Measurements from ENCODE around the gene BSG. TPM values are rescaled to one million over a fixed set of nuclear protein-coding genes. Genes with fewer than 3 reads are reported as not detected.

Gene BSG
- total RNA-seq, 1 experiment from 2014 or later, result 758 TPM

- Mint-ChIP-seq H3K27me3 (ENCODE audit: low read depth) (no peaks in the 10 kb centered on the region), H3K36me3 (peaks cover 11% of the 10 kb centered on the region), H3K4me1 (peaks cover 7% of the 10 kb centered on the region), H3K27ac (no peak overlapping the region), H3K9me3 (no peaks in the 10 kb centered on the region), H3K4me3 (no peak overlapping the region)
- POLR2A ChIA-PET, result no interaction called here
- TF ChIP-seq EMX1 (CRISPR knock-in tag; IDR thresholded peaks at IDR 0.05), result no peak
- CTCF ChIA-PET, result no interaction called here
- DNase-seq (ENCODE audit: low spot score) (no peak), ATAC-seq (no peak)
Measured at GRCh38 chr19:539429-540030, 32.9 kb upstream of the BSG start.

GRCh38 chr19:540867-541637, 31.3 kb upstream of the BSG start:
- peaks cover 11% of the 10 kb centered on the region for H3K36me3 Mint-ChIP-seq
- H3K4me1 Mint-ChIP-seq, result peaks cover 7% of the 10 kb centered on the region
- no peak overlapping the region for H3K27ac Mint-ChIP-seq
- ChIA-PET POLR2A (interaction anchor here (1.0 to 1.5 kb wide), 2 partner anchors 9 to 11 kb away, joined by 3 to 5 read pairs; partner anchors contain the start of gene CDC34), CTCF (no interaction called here)
- TF ChIP-seq KAT7 (CRISPR knock-in tag; IDR thresholded peaks at IDR 0.05; ENCODE audit: borderline replicate concordance) (no peak), GRHL2 (CRISPR knock-in tag; IDR thresholded peaks at IDR 0.05; ENCODE audit: insufficient replicate concordance, severe bottlenecking) (no peak), NFATC4 (CRISPR knock-in tag; IDR thresholded peaks at IDR 0.05) (no peak), ZNF219 (CRISPR knock-in tag; IDR thresholded peaks at IDR 0.05; ENCODE audit: borderline replicate concordance) (no peak), E2F1 (CRISPR knock-in tag; IDR thresholded peaks at IDR 0.05) (no peak), ATF2 (CRISPR knock-in tag; IDR thresholded peaks at IDR 0.05; ENCODE audit: borderline replicate concordance, low read depth) (no peak), ZNF138 (CRISPR knock-in tag; conservative IDR thresholded peaks at IDR 0.05) (no peak), SMAD3 (CRISPR knock-in tag; IDR thresholded peaks at IDR 0.05; ENCODE audit: borderline replicate concordance) (no peak), JUN (CRISPR knock-in tag; IDR thresholded peaks at IDR 0.05) (no peak), EMX1 (CRISPR knock-in tag; IDR thresholded peaks at IDR 0.05) (no peak), FOXK1 (CRISPR knock-in tag; IDR thresholded peaks at IDR 0.05) (no peak), IRF2 (CRISPR knock-in tag; IDR thresholded peaks at IDR 0.05; ENCODE audit: borderline replicate concordance, low read depth) (no peak), ZNF671 (CRISPR knock-in tag; IDR thresholded peaks at IDR 0.05) (no peak), ETV6 (CRISPR knock-in tag; IDR thresholded peaks at IDR 0.05) (no peak)
- TF ChIP-seq, protein P1, sequence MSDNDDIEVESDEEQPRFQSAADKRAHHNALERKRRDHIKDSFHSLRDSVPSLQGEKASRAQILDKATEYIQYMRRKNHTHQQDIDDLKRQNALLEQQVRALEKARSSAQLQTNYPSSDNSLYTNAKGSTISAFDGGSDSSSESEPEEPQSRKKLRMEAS (CRISPR knock-in tag; IDR thresholded peaks at IDR 0.05), result no peak
- no peak overlapping the region for H3K4me3 Mint-ChIP-seq
- ATAC-seq (no peak), DNase-seq (ENCODE audit: low spot score) (no peak)
- H3K9me3 Mint-ChIP-seq, result no peaks in the 10 kb centered on the region
- no peaks in the 10 kb centered on the region for H3K27me3 Mint-ChIP-seq (ENCODE audit: low read depth)

GRCh38 chr19:541699-542098, 30.7 kb upstream of the BSG start:
- Mint-ChIP-seq H3K27ac (no peak overlapping the region), H3K4me1 (peaks cover 7% of the 10 kb centered on the region), H3K9me3 (no peaks in the 10 kb centered on the region), H3K27me3 (ENCODE audit: low read depth) (no peaks in the 10 kb centered on the region), H3K36me3 (peaks cover 11% of the 10 kb centered on the region), H3K4me3 (no peak overlapping the region)
- no peak for ATAC-seq
- ChIA-PET POLR2A (interaction anchor here (1.0 to 1.5 kb wide), 3 partner anchors 10 to 13 kb away, joined by 3 to 7 read pairs (median 5); partner anchors contain the start of gene CDC34), CTCF (interaction anchor here (1.2 to 1.3 kb wide), 2 partner anchors 9 to 31 kb away, joined by 6 to 7 read pairs; no protein-coding TSS in a partner anchor)
- no peak for DNase-seq (ENCODE audit: low spot score)
- TF ChIP-seq MXD4 (CRISPR knock-in tag; IDR thresholded peaks at IDR 0.05; ENCODE audit: borderline replicate concordance), result no peak
- TF ChIP-seq FOXP1 (CRISPR knock-in tag; IDR thresholded peaks at IDR 0.05; ENCODE audit: borderline replicate concordance), result no peak
- TF ChIP-seq ERG (CRISPR knock-in tag; IDR thresholded peaks at IDR 0.05), result no peak
- TF ChIP-seq, protein P2, sequence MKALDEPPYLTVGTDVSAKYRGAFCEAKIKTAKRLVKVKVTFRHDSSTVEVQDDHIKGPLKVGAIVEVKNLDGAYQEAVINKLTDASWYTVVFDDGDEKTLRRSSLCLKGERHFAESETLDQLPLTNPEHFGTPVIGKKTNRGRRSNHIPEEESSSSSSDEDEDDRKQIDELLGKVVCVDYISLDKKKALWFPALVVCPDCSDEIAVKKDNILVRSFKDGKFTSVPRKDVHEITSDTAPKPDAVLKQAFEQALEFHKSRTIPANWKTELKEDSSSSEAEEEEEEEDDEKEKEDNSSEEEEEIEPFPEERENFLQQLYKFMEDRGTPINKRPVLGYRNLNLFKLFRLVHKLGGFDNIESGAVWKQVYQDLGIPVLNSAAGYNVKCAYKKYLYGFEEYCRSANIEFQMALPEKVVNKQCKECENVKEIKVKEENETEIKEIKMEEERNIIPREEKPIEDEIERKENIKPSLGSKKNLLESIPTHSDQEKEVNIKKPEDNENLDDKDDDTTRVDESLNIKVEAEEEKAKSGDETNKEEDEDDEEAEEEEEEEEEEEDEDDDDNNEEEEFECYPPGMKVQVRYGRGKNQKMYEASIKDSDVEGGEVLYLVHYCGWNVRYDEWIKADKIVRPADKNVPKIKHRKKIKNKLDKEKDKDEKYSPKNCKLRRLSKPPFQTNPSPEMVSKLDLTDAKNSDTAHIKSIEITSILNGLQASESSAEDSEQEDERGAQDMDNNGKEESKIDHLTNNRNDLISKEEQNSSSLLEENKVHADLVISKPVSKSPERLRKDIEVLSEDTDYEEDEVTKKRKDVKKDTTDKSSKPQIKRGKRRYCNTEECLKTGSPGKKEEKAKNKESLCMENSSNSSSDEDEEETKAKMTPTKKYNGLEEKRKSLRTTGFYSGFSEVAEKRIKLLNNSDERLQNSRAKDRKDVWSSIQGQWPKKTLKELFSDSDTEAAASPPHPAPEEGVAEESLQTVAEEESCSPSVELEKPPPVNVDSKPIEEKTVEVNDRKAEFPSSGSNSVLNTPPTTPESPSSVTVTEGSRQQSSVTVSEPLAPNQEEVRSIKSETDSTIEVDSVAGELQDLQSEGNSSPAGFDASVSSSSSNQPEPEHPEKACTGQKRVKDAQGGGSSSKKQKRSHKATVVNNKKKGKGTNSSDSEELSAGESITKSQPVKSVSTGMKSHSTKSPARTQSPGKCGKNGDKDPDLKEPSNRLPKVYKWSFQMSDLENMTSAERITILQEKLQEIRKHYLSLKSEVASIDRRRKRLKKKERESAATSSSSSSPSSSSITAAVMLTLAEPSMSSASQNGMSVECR (CRISPR knock-in tag; IDR thresholded peaks at IDR 0.05; ENCODE audit: borderline replicate concordance), result no peak
- TF ChIP-seq PREB (CRISPR knock-in tag; IDR thresholded peaks at IDR 0.05; ENCODE audit: borderline replicate concordance), result no peak

Measured in WTC11 (cell line).